Lower leg skin (tissue), 3 donors: Measurements from ENCODE around the gene HMCN2.

Experiments
- POLR2A ChIP-seq, 2 donors: fragments of 450-650 bp; IDR thresholded peaks; one replicate each; pipeline ENCODE4 v1.6.1; 2016 to 2017; ENCODE audit warnings: antibody characterized with exemption in 2 of 2, mild to moderate bottlenecking in 1 of 2, moderate library complexity in 1 of 2
- TF ChIP-seq, protein P1 (sequence below), 3 donors: fragments of 450-650 bp; IDR thresholded peaks; one replicate each; pipeline ENCODE4 v1.5.1; 2016; ENCODE audit warnings: antibody characterized with exemption in 3 of 3, mild to moderate bottlenecking in 3 of 3, moderate library complexity in 2 of 3

GRCh38 chr9:130459941-130460669 lies 194.5 kb downstream of the HMCN2 start:
- TF ChIP-seq, protein P1, sequence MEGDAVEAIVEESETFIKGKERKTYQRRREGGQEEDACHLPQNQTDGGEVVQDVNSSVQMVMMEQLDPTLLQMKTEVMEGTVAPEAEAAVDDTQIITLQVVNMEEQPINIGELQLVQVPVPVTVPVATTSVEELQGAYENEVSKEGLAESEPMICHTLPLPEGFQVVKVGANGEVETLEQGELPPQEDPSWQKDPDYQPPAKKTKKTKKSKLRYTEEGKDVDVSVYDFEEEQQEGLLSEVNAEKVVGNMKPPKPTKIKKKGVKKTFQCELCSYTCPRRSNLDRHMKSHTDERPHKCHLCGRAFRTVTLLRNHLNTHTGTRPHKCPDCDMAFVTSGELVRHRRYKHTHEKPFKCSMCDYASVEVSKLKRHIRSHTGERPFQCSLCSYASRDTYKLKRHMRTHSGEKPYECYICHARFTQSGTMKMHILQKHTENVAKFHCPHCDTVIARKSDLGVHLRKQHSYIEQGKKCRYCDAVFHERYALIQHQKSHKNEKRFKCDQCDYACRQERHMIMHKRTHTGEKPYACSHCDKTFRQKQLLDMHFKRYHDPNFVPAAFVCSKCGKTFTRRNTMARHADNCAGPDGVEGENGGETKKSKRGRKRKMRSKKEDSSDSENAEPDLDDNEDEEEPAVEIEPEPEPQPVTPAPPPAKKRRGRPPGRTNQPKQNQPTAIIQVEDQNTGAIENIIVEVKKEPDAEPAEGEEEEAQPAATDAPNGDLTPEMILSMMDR (IDR thresholded peaks at IDR 0.05) = no peak
- TF ChIP-seq POLR2A (IDR thresholded peaks at IDR 0.05) = no peak
